OCI-LY7 (cell line): ENCODE results near the gene CIART. TPM values are rescaled to one million over a fixed set of nuclear protein-coding genes. Genes with fewer than 3 reads are reported as not detected.

ENCODE experiments used
- BruUV-seq: library from RNA; stranded (reverse); fragments of 400-500 nt; replicated peaks from 2 replicates; lab custom pipeline; 2021; lab: Mats Ljungman, UMichigan
- CTCF ChIA-PET: fragments of 300-600 bp; sonication (Branson Sonifier 250); formaldehyde crosslinking; loops from one replicate; lab custom pipeline; 2022; ENCODE audit warnings: antibody characterized with exemption; ENCODE audit not compliant: unreplicated experiment; lab: Charles Lee
- POLR2A ChIA-PET: fragments of 300-600 bp; sonication (Branson Sonifier 250); formaldehyde crosslinking; loops from one replicate; lab custom pipeline; 2022; ENCODE audit warnings: antibody characterized with exemption; lab: Charles Lee
- DNase-seq: peaks from one replicate; pipeline ENCODE4 v3.0.0-alpha.2; 2015; ENCODE audit warnings: low spot score
- H2AFZ ChIP-seq: fragments of 200-600 bp; sonication (generic), shearing (Covaris generic); 2 replicates; pipeline ENCODE4 v1.6.1; 2014; ENCODE audit warnings: mild to moderate bottlenecking, antibody characterized with exemption, low read length, moderate library complexity
- H3K27ac ChIP-seq: fragments of 200-600 bp; sonication (generic); 2 replicates; pipeline ENCODE4 v1.5.1; 2014; ENCODE audit warnings: mixed run types, low read depth, mild to moderate bottlenecking, moderate library complexity, low read length, inconsistent platforms; ENCODE audit not compliant: poor library complexity, severe bottlenecking
- H3K36me3 ChIP-seq: fragments of 200-600 bp; sonication (generic); 2 replicates; pipeline ENCODE4 v1.6.1; 2014; ENCODE audit warnings: mild to moderate bottlenecking, antibody characterized with exemption, low read length, moderate library complexity, mixed read lengths; ENCODE audit not compliant: insufficient read depth
- H3K4me1 ChIP-seq: fragments of 200-600 bp; sonication (generic); 2 replicates; pipeline ENCODE4 v1.5.1; 2014; ENCODE audit warnings: mild to moderate bottlenecking, low read length; ENCODE audit not compliant: insufficient read depth, poor library complexity, severe bottlenecking
- H3K4me2 ChIP-seq: fragments of 200-600 bp; sonication (generic); 2 replicates; pipeline ENCODE4 v1.6.1; 2014; ENCODE audit warnings: mild to moderate bottlenecking, low read length
- H3K4me3 ChIP-seq: fragments of 200-600 bp; sonication (generic); 2 replicates; pipeline ENCODE4 v1.5.1; 2014; ENCODE audit warnings: mild to moderate bottlenecking, low read depth, low read length; ENCODE audit not compliant: poor library complexity, severe bottlenecking
- H3K79me2 ChIP-seq: fragments of 200-600 bp; sonication (generic); 2 replicates; pipeline ENCODE4 v1.6.1; 2016; ENCODE audit warnings: low read depth, mild to moderate bottlenecking, low read length, moderate library complexity, mixed read lengths; ENCODE audit not compliant: insufficient read depth
- H3K9me2 ChIP-seq: fragments of 200-600 bp; sonication (generic); 2 replicates; pipeline ENCODE4 v1.6.1; 2016; ENCODE audit warnings: mild to moderate bottlenecking, low read length, mixed read lengths; ENCODE audit not compliant: insufficient read depth
- H3K9me3 ChIP-seq: fragments of 200-600 bp; sonication (generic); 2 replicates; pipeline ENCODE4 v1.6.1; 2014; ENCODE audit warnings: mild to moderate bottlenecking, mixed run types, low read length, mixed read lengths
- H4K20me1 ChIP-seq: fragments of 200-600 bp; sonication (generic); 2 replicates; pipeline ENCODE4 v1.6.1; 2014; ENCODE audit warnings: mild to moderate bottlenecking, antibody characterized with exemption, low read length, moderate library complexity, mixed read lengths; ENCODE audit not compliant: insufficient read depth
- CTCF ChIP-seq: fragments of 200-600 bp; sonication (generic); conservative IDR thresholded peaks from 2 replicates; pipeline ENCODE4 v1.5.1; 2014; ENCODE audit warnings: mild to moderate bottlenecking, antibody characterized with exemption, low read length, moderate library complexity, mixed read lengths
- EZH2phosphoT487 ChIP-seq: fragments of 200-600 bp; sonication (generic); IDR thresholded peaks from 2 replicates; pipeline ENCODE4 v1.6.1; 2018; ENCODE audit warnings: low read depth, borderline replicate concordance, mild to moderate bottlenecking, mixed run types, antibody characterized with exemption, low read length, moderate library complexity, mixed read lengths
- intact Hi-C: fragments of 100-400 bp; cut with micrococcal nuclease; formaldehyde crosslinking; loops from one replicate; pipeline ENCODE4 v1.10.0; 2022; ENCODE audit not compliant: unreplicated experiment
- total RNA-seq, 2 experiments: library from RNA; depleted of rRNA in 1 of 2; stranded (reverse); fragments of >200 nt in 1 of 2; shearing (Covaris generic) in 1 of 2; gene quantifications; 2 replicates each; pipeline ENCODE4 v1.2.3, GENCODE V29; 2014 to 2022

The CIART gene
- total RNA-seq, 2 experiments from 2014 or later = 0.68 TPM; not detected in 1

- Histone ChIP-seq H3K79me2 (peaks cover 32% of the 10 kb centered on the region), H3K36me3 (peaks cover 15% of the 10 kb centered on the region), H4K20me1 (peaks cover 13% of the 10 kb centered on the region), H3K4me3 (no peak overlapping the region), H2AFZ (no peak overlapping the region), H3K9me3 (no peaks in the 10 kb centered on the region), H3K27ac (no peak overlapping the region), H3K4me2 (no peak overlapping the region), H3K4me1 (peaks cover 18% of the 10 kb centered on the region), H3K9me2 (no peaks in the 10 kb centered on the region)
- DNase-seq = no peak
- ChIA-PET CTCF (no interaction called here), POLR2A (no interaction called here)
- TF ChIP-seq EZH2phosphoT487 (no peak), CTCF (no peak)
- intact Hi-C loops = loop anchor here (2.0 kb wide), 1 partner anchor 77 kb away; no protein-coding TSS in a partner anchor
- BruUV-seq = no TSS peak
Observed at GRCh38 chr1:150237746-150238145, 44.6 kb upstream of the CIART start.

- Histone ChIP-seq H4K20me1 (no peaks in the 10 kb centered on the region), H3K9me3 (no peaks in the 10 kb centered on the region), H3K27ac (no peak overlapping the region), H3K9me2 (no peaks in the 10 kb centered on the region), H2AFZ (no peak overlapping the region), H3K79me2 (no peaks in the 10 kb centered on the region), H3K4me3 (no peak overlapping the region), H3K4me1 (no peaks in the 10 kb centered on the region), H3K4me2 (no peak overlapping the region), H3K36me3 (no peaks in the 10 kb centered on the region)
- intact Hi-C loops = no loop called here
- no peak for TF ChIP-seq EZH2phosphoT487
- TF ChIP-seq CTCF = no peak
- DNase-seq = no peak
- BruUV-seq = no TSS peak
- ChIA-PET CTCF (no interaction called here), POLR2A (interaction anchor here (0.6 kb wide), 1 partner anchor 86 kb away, joined by 3 read pairs; no protein-coding TSS in a partner anchor)
Observed at GRCh38 chr1:150243003-150243402, 39.4 kb upstream of the CIART start.

DNA sequence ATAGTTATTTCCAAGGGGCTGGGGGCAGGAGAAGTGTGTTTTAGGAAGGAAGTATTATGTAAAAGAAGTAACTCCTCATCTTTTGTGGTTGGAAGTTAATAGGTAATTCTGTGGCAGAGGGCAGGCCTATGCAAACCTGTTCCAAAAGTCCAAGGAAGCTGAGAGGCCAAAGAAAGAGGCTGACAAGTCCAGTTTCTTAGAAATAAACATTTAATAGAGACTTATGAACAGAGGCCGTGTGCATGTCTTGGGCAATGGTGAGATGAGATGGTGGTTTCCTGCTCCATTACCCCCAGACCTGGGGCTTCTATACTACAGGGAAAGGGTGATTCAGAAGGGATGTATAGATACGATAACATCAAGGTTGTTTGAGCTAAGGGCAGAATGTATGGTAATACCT lies 32.4 kb upstream of the CIART start:
- Histone ChIP-seq H3K36me3 (no peaks in the 10 kb centered on the region), H2AFZ (peak overlapping the region; percentile 49; the same call in 1 of the 2 replicates), H3K4me2 (no peak overlapping the region), H3K4me3 (no peak overlapping the region), H4K20me1 (no peaks in the 10 kb centered on the region), H3K4me1 (no peaks in the 10 kb centered on the region), H3K79me2 (no peaks in the 10 kb centered on the region), H3K9me2 (no peaks in the 10 kb centered on the region), H3K27ac (no peak overlapping the region), H3K9me3 (no peaks in the 10 kb centered on the region)
- TF ChIP-seq CTCF (no peak), EZH2phosphoT487 (no peak)
- DNase-seq = no peak
- CTCF ChIA-PET = no interaction called here
- intact Hi-C loops = loop anchor here (5.0 to 10.0 kb wide), 2 partner anchors 37 to 275 kb away; no protein-coding TSS in a partner anchor
- POLR2A ChIA-PET = interaction anchor here (1.3 kb wide), 1 partner anchor 11 kb away, joined by 3 read pairs; no protein-coding TSS in a partner anchor
- BruUV-seq = no TSS peak
